WTC11 (cell line): ENCODE data around the gene RNF43.

Experiments used
- TEAD4 ChIP-seq: sonication (generic); formaldehyde crosslinking; IDR thresholded peaks from 2 replicates; pipeline ENCODE4 v1.8.0; 2022; ENCODE audit warnings: mild to moderate bottlenecking, missing genetic modification reagents
- TF ChIP-seq, protein P1 (sequence below): fragments of 200-600 bp; IDR thresholded peaks from 2 replicates; pipeline ENCODE4 v1.8.0; 2022; ENCODE audit warnings: antibody characterized with exemption

DNA sequence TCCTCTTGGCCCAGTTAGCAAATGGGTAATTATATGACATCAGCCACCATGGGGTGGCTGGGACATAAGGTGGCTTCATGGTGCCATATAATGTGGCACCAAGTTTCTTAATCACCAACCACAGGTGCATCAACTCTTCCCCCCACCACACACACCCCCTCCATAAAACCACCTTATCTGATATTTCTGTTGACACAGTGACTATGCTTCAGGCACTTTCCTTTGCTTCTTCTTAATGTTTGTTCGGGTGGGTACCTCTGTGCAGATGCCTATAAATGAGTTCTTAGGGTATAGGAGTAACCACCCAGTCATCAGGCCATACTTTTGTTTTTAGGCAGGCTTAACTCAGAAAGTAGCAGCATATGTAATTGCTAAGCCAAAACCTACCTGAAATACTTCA is 29.5 kb downstream of the RNF43 start:
- TF ChIP-seq, protein P1, sequence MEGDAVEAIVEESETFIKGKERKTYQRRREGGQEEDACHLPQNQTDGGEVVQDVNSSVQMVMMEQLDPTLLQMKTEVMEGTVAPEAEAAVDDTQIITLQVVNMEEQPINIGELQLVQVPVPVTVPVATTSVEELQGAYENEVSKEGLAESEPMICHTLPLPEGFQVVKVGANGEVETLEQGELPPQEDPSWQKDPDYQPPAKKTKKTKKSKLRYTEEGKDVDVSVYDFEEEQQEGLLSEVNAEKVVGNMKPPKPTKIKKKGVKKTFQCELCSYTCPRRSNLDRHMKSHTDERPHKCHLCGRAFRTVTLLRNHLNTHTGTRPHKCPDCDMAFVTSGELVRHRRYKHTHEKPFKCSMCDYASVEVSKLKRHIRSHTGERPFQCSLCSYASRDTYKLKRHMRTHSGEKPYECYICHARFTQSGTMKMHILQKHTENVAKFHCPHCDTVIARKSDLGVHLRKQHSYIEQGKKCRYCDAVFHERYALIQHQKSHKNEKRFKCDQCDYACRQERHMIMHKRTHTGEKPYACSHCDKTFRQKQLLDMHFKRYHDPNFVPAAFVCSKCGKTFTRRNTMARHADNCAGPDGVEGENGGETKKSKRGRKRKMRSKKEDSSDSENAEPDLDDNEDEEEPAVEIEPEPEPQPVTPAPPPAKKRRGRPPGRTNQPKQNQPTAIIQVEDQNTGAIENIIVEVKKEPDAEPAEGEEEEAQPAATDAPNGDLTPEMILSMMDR, result no peak
- TF ChIP-seq TEAD4 (CRISPR knock-in tag), result no peak
